Left renal cortex interstitium (tissue), 4 donors: ENCODE data around the gene FOXO3. TPM values are rescaled to one million over a fixed set of nuclear protein-coding genes. Genes with fewer than 3 reads are reported as not detected.

ENCODE experiments used
- DNase-seq, 4 donors: peaks; one replicate each; pipeline ENCODE4 v3.0.0-alpha.2; 2013; ENCODE audit warnings: low read depth in 4 of 4, low spot score in 2 of 4, missing footprints in 1 of 4
- polyA plus RNA-seq, 4 donors: library from polyadenylated mRNA; unstranded; fragments of 120-200 nt; gene quantifications; one replicate each; pipeline ENCODE4 v1.2.1, GENCODE V29; 2013; ENCODE audit not compliant: insufficient read length in 4 of 4

Gene FOXO3
- polyA plus RNA-seq, 4 donors = 47.2 to 50.0 (median 49.9) TPM

DNA sequence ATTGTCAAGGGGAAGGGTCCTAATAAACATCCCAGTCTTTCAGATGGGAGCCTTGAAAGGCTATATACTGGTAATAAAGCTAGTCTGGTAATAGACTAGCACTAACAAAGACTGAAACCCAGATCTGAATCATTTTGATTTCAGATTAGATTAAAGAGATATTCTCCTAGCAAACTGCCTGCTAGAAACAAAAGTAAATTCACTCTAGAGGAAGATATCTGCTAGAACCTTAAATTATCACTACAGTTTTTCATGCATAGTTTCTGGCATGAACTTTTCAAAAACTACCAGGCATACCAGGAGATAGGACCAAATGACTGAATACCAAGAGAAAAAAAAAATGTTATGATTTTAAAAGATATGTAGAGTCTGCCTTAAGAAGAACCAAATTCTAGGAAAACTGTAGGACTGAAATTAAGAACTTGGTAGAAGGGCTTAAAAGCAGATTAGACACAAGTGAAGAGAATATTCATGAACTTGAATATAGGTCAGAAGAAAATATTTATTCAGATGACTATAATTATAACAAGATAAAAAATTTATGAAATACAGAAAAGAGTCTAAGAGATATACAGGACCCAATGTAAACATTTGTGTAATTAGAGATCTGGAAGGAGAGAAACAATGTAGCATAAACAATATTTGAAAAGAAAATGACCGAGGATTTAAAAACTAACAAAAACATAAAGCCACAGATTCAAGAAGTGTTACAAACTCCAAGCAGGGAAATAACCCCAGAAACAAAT, 141.6 kb downstream of the FOXO3 start:
- no peak for DNase-seq

DNA sequence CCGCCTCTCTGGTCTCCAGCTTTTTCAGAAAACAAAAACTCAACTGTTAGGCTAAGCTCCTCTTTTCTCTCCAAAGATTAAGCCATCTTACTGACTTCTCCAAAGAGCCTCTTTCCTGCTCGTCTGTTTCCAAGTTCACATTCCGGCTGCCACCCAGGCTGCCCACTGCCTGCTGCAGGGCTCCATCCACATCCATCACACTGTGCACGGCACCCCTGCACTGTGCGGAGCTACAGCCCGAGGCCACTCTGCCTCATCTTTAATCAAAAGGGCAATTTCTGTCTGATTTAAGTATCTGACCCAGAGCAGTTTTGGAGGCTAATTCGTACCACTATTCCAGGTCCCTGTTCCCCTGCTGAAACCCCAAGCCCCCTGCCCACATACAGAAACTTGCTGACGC, 145.9 kb downstream of the FOXO3 start:
- no peak for DNase-seq

DNA sequence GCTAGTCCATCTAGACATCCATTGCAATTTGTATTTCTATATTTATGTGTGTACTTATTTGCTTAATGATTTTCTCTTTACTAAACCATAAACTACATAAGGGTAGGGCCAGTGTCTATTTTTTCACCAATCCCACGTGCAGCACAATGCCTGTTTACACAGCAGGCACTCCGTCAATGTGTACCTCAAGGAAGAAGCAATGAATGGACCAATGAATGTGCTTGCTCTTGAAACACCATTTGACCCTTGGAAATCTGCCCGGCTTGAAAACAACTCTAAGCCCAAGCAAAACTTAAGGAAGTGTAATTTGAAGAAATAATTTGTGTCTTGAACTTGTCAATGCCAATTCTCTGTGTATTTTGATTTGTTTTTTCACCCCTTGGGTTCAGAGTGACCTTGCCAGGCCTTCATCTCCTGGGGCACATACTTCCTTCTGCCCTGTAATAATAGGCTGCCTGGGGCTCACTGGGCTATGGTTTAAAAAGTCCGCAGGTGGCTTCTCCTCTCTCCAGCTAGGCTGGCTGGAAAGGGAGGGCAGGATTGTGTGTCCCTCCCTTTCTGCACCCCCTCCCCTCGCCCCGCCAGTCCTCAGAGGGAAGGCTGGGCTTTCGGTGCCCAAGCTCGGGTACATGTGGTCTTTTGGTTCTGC, 146.7 kb downstream of the FOXO3 start:
- DNase-seq = no peak

DNA sequence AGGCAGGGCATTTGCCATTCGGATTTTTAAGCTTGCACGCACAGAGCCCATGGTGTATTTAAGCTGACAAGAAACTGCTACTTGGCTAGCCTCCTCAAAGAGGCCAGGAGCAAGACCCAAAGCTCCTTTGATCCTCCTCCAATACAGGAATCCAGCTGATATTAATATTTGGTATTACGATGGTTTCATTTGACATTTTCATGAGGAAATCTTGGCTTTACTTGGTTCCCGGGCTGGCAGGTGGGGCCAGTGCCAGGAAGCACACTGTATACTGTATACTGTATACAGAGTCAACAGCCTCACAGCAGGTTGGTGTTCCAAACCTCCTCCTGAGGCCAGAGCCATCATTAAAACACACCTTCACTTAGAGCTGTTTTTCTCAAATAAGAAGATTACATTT, 149.3 kb downstream of the FOXO3 start:
- DNase-seq = no peak

DNA sequence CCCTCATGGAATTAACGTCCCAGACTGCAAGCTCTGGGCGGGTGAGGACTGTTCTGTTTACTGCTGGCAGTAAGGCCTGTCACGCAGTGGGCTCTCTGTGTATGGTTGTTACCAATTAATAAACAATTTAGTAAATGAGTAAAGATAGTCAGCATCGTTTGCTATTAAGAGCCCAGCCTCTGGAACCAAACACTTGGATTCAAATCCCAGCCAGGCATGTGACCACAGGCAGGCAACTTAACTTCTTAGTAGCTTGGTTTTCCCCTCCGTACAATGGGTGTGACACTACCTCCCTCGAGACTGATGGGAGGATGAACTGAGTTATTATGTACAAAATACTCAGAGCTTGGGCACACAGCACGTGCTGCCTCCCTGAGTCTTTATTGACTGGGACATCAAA, 149.8 kb downstream of the FOXO3 start:
- DNase-seq = no peak

DNA sequence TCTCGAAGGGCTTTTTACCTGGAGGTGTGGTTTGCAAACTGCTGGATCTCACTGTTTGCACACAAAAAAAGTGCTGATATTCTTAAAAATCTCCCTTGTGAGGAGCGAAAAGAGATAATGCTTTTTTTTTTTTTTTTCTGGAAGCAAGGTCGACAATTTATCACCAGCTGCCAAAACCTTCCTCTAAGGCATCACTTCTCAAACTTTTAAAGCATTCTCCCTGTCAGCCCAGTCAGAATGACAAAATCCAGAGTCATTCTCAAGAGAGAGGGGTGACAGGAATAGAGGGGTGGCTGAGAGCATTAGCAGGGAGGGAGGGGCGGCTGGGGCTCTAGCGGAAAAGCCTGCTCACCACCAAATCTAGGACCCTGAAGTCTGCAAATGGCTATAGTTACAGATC, 150.4 kb downstream of the FOXO3 start:
- no peak for DNase-seq

DNA sequence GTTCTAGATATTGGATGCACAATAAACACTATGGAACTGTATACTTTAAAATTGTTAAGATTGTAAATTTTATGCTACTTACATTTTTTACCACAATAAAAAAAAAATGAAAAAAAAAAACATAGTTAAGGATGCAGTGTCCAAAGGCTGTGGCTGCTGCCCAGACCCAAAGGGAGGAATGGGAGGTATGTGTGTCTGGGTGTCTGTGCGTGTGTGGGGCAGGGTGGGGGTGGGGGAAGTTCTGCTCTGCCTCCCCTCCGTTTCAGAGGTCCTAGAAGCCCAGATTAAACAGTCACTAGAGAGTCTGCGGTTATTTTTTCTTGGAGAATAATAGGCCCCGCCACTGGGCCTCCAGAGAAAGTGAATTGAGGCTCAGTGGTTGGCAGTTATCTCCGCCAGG, 151.1 kb downstream of the FOXO3 start:
- DNase-seq = no peak

DNA sequence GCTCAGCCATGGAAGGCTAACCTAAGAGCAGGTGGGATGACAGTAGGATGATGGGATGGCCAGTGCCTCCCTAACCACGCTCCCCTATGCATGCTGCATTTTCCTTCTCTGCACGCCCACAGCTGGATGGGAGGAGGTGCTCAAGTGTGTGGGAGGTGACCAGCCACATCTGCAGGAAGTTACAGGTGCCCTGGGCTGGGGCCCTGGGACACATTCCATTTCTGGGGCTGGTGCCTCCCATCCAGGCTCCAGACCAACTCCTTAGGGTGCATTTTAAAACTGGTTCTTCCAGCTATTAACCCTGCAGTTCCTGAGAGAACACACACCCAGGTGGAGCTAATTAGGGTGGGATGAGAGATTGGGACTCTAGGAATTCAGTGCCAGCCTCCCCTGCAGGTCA, 152.2 kb downstream of the FOXO3 start:
- DNase-seq = no peak

DNA sequence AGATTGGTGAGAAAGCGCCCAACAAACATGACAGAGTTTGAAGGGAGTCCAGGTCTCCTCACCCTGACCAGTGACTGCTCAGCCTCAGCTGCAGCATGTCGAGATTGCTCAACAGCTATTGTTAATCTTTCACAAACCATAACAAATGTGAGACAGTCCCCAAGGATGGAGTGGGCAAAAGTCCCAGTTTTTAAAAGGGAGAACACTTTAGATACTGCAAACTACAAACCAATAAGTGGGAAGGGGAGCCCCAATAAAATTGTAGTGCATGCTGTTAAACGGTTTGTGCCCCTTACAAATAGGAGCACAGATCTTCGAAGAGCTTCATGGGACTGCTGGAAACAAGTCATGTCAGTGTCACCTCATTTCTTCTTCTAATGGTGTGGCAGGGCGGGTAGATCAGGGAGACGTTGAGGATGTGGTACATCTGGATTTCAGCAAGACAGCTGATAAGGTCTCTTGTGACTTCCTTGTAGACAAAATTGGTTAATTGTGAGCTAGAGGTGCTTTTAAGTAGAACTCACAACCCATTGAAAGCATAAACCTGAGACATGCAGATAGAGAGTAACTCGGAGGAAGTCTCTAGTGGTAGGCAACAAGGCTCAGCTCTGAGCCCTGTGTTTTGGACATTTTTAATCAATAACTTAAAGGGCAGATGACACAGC, 153.5 kb downstream of the FOXO3 start:
- DNase-seq = no peak

DNA sequence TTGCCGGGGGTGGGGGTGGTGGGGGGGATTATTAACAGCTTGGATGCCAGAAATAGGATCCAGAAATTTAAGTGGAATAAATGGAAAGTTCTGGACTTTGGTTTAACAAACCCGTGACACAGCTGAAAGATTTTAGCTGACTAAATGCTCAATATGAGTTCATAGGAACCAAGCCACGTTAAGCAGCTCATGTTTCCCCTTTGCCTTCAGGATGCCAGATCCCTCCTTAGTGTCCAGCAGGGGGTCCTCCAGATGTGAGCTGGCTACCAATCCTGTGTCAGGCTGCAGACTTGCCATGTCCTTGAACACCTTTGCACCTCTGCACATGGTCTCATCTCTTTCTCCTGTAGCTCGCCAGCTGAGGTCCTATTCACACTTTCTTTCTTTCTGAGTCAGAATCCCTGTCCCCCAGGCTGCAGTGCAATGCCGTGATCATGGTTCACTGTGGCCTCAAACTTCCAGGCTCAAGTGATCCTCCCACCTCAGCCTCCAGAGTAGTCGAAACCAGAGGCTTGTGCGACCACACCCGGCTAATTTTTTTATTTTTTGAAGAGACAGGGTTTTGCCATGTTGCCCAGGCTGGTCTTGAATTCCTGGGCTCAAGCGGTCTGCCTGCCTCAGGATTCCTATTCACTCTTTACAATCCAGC, 154.2 kb downstream of the FOXO3 start:
- DNase-seq = no peak

DNA sequence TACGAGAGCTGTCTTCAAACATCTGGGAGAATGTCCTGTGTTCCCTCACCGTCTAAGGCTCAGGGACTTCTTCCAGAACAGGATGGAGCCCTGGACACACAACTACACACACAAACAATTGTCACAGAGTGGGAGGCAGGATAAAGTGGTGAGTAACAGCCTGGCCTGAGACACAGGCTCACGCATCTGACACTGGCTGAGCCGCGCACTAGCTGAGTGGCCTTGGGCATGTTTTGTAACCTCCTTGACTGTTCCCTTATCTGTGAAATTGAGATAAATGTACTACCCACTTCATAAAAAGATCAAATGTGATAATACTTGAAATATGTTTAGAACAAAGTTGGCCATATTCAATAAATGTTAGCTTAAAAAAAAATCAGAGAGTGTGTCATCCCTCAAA, 155.1 kb downstream of the FOXO3 start:
- DNase-seq = no peak

DNA sequence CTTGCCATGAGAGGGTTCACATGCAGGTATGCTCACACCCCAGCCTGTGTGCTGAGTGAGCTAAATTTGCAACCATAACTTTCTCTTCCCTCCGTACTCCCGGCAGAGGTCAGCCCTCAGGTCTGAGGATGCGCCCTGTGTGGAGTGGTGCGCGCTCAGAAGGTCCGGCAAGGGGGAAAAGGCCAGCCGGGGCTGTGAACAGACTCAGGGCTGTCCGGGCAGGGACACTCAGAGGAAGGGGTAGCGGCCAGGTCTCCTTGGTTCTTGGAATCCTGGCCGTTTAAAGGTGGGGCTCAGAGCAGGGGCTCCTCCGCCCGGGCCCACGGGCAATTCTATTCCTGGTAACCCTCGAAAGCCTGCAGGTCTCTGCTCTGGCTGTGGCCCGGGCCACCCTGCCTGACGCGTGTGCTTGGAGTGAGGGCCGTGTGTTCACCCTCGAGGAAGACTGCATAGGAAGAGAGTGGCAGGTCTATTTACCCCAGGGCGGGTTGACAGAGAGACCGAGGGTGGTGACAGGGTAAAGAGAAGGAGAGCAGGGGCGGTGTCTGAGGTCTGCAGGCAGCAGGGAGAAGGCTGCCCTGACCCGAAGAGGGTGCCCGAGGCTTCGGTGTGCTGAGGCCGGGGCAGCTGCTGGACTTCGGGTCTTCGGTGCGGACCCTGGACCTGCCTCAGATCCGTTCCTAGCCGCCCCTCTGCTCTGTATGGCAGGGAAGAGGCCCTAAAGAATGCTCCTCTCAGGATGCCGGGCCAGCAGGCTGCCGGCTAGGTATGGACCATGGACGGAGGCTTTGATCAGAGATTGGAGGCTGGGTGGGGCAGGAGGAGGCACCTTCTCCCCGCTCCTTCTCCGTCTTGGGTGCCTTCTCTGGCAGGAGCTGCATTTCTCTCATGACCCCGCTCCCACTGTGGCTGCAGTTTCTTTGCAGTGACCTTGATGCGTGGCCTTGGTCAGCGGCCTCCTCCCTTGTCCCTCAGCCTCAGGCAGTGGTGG, 156.4 kb downstream of the FOXO3 start:
- no peak for DNase-seq

DNA sequence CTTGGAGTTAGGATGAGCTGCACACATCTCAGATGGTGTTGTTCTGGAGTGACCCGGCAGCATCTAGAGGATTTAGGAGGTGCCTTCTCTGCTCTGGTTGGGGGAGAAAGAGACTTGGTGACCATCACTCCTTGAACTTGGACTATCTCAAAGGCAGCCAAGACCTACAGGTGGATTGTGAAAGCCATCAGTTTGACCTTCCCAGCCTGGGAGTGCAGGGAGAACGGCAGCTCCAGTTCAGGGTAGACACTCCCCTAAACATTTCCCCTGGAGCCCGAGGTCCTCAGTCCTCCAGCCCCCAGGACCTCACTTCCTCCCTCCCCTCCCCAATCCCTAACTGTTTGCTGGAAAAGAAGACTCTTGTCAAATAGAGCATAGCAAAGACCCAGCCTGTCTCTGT, 158.8 kb downstream of the FOXO3 start:
- DNase-seq = no peak

DNA sequence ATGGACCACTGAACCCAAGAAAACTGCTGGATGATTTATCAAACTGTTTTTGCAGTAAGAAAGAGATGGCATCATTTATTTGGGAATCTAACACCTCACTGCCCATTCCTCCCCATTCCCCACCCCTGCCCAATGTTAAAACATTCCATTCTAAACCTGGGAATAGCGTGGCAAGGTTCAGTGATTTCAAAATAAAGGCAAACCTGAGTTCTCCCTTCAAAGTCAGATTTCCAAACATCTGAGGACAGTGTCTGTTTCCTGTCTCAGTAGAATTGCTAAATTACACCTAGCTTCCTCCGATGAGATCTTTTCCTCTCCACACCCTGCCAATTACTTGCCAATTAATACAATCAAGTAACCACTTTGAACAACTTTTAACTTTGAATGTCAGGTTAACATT, 160.1 kb downstream of the FOXO3 start:
- DNase-seq = no peak

DNA sequence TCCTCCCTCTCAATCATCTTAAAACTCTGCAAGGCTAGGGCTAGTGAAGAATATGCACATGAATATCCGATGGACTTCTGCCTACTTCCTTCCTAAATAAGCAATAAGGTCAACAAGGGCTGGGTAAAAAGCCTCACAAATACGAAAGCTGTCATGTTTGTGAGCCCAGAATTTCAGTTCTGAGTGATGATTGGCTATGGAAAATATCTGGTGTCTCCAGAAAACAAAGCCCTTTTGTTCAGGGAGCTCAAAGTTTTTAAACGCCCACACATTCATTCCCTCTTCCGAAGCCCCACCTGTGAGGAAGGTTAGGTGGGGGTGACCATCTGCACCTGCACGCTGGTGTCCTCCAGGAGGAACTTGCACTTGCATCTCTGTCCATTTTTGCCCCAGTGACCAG, 160.6 kb downstream of the FOXO3 start:
- DNase-seq = no peak

DNA sequence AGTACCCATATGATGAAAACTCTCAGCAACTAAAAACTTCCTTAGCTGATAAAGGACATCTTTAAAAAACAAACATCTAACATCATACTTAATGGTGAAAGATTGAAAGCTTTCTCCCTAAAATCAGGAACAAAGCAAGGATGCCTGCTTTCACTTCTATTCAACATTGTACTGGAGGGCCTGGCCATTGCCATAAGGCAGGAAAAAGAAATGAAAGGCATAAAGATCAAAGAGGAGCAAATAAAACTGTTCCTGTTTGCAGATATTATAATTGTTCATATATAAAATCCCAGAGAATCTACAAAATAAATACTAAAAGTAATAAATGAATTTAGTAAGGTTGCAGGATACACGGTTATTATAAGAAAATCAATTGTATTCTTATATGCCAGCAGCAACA, 162.9 kb downstream of the FOXO3 start:
- DNase-seq = no peak

DNA sequence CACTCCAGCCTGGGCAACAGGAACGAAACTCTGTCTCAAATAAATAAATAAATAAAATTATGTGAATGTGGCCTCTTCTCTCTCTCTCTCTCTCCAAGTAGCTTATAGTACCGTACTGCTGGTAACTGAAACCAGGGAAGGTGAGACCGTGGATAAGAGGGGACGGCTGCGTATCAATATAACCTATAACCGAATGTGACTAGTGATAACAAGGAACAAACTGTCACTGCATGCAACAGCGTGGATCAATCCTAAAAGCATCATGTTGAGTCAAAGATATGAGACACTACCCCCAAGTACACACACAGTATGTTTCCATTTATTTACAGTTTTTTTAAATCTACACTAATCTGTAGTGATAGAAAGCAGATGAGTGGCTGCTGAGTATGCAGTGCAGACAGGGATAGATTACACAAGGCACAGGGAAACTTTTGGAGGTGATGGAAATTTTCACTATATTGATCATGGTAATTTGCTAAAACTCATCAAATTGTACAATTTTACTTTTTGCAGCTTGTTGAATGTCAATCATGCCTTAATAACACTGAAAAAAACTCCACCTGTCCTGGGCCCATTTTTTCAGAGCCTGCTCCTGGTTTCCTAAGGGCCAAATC, 166.1 kb downstream of the FOXO3 start:
- no peak for DNase-seq

DNA sequence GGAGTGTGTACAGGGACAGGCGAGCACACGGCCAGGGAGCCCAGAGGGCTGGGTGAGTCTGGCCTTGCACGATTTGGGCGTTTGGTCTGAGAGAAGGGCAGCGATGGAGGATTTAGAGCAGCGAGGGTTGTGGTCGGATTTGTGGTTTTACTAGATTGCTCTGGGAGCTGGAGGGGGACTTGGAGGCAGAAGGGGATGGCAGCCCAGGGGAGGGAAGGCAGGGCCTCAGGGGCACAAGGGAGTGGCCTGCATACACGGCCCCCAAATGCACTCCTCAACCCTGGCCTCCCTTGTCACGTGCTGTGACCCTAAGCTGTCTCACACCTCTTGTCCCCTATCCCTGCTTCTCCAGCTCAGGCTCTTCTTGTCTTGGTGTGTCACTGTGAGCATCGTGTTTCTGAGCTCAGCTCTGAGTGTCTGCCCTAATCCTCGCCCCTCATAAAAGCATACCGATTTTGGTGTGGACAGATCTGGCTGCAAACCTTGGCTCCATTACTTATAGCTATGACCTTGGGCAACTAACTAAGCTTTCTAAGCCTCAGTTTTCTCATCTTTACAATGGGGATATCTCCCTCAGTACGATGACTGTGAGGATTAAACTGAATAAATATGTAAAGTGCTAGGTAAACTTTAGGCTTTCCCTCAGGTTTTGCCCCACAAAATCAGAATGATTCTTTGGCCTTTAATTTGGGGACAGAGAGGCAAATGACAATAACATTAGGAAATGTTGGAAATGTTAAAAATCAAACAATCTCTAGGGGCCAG, 167.4 kb downstream of the FOXO3 start:
- no peak for DNase-seq

DNA sequence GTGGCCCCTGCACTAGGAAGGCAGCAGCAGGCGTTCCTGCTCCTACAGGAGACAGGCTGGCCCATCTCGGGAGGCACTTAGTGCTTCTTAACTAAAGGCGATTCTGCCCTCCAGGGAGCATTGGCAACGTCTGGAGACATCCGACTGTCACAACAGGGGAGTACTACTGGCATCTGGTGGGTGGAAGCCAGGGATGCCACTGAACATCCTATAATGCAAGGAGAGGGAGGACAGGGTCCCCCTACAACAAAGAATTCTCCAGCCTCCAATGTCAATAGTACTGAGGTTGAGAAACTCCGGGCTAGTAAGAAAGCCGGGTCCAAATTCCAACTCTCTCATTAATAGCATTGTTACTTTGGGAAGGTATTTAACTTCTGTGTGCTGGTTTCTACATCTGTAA, 168.1 kb downstream of the FOXO3 start:
- DNase-seq = no peak
